IPS-NIHi11 (cell line): ENCODE data around the gene SYNM.
"Not testable (repeated sequence)": the region's sequence is repeated elsewhere in the genome, so short reads cannot be mapped to it uniquely, and the experiment has no call there.

Experiments used
- DNase-seq: peaks from one replicate; pipeline ENCODE4 v3.0.0; 2012; ENCODE audit warnings: mixed read lengths, low spot score

Gene SYNM

DNA sequence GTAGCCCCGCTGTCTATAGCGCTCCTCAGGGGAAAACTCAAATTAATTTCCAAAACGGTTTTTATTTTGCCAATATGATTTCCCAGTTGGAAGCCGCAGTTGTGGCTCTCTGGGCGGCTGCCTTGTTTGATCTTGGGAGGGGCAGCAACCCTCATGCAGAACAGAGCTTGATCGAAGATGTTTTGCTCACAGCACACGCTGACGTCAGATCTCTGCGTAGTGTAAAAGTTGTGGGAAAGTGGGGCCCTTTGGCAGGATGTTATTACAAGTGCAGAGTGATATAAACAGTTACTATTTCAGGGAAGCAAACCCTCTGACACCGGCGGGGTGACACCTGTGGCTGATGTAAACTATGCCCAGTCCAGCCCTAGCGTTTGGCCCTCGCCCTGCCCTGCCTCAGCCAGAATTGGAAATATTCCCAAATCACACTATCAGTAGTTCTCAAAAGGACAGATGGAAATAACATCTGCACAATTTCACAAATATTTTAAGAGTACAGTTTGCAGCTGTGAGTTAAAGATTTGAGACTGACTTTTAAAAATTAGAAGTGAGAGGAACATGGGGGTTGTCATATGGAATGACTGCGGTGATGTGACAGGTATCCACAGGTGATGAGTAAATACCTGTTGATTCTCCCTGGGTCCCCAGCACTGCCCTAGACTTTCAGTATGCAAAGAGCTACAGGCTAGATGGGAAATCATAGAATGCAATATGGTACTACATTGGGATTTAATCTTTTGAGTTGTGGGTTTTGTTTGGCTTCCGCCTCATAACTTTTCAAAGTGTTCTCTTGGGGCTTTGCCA is 1.7 kb downstream of the SYNM start:
- no peak for DNase-seq

DNA sequence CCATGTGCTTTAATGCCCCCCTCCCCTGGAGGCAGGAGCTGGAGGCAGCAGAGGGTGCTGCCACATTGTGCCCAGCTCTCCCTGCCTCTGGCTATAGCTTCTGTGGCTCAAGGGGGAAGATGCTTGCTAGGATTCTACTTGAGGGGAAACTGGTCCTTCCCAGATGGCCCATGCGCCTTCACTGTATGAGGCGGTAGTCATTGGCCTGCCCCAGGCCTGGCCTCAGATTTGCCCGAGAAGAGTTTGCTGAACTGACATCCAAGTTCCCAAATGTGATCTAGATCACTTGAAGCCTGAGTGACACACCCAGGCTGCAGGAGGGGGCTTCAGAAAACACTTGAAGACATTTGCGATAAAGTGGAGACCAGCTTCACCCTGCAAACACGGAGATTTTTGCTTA is 4.1 kb downstream of the SYNM start:
- no peak for DNase-seq

DNA sequence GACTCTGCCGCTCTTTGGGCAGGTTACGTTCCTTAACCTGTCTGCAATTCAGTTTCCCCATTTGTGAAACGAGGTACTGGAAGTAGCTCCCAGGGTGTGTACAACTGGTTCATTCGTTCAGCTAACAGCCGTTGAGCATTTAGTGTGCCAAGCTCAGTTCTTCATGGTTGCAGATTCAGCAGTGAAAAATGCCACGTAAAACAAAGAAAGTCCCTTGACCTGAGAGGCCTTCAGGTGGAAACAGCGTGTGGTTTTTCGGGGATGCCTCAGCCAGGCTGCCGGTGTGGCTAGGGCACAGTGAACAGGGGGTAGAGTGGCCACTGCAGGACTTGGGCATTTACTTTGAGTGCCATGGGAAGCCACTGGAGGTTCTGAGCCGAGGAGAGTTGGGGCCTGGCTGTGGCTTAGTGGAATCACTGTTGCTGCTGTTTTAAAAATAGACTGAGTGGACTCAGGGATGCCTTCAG is 4.7 kb downstream of the SYNM start:
- no peak for DNase-seq

DNA sequence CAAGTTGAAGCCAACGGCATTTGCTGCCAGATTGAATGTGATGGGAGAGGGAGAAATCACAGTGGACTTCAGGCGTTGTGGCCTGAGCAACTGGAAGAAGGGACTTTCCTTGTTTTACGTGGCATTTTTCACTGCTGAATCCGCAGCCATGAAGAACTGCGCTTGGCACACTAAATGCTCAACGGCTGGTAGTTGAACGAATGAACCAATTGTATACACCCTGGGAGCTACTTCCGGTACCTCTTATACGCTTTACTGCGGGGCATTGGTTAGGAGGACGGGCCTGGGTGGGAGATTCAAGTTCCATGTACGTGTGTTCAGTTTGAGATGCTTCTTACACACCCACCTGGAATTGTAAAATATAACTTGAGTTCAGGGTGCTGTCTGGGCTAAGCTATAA is 5.2 kb downstream of the SYNM start:
- no peak for DNase-seq

DNA sequence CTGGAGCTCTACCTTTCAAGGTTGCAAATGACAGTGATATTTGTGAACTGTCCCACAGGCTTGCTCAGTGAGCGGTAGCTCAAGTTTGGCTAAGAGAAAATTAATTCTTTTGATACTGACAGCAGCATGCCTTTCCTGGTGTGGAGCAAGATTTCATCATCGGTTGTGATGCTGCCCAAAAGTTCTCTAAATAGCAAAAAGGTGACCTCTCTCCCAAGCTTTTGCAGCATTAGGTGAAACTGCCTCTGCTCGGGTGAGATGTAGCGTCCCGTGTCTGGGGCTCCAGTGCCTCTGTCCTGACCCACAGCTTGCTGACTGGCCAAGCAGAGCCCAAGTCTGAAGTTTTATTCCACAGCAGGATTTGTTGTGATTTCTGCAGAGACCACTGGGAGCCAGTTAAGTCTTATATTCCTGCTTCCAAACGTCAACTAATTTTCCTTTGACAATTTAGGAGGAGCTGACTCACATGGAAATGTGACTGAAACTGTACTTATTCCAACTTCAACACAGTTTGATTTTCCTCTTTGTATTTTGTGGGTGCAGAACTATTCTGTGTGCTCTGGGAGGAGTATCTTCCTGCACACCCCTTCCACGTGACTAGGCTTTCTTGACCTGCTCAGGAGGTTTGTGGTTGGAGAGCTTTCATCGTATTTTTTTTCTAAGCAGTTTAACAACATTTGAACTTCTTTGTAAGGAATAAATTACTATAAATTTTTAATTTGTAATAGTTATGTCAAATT is 5.9 kb downstream of the SYNM start:
- no peak for DNase-seq

DNA sequence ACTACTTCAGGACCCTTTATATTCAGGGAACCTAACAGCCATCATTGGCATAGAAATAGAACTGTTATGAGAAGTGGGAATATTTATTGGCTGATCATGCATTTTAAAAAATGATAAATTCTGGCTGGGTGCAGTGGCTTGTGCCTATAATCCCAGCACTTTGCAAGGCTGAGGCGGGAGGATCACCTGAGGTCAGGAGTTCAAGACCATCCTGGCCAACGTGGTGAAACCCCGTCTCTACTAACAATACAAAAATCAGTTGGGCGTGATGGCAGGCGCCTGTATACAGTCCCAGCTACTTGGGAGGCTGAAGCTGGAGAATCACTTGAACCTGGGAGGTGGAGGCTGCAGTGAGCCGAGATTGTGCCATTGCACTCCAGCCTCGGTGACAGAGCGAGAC is 6.8 kb downstream of the SYNM start:
- not testable (repeated sequence) for DNase-seq

DNA sequence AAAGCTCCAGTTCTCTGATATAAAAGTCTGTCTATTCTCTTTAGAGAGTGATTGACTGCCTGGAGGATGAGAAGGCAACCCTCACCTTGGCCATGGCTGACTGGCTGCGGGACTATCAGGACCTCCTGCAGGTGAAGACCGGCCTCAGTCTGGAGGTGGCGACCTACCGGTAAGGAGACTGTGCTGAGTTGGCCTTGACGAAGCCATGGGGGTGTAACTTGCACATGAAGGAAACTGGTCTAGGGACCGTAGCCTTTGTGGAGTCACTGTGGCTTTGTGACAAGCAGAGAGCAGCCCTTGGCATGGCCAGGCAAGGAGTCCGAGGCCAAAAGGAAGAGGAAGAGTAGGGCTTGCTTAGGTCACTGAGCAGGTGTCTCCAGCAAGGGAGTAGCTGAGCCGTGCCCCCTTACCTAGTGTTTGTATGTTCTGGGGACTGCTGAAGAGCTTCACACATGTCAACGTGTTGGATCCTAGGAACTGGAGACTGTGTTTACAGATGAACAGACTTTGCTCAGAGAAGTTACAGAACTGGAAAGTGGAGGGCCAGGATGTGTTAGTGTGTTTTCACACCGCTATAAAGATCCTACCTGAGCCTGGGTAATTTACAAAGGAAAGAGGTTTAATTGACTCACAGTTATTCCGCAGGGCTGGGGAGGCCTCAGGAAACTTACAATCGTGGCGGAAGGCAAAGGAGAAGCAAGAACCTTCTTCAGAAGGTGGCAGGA is 8.8 kb downstream of the SYNM start:
- no peak for DNase-seq

DNA sequence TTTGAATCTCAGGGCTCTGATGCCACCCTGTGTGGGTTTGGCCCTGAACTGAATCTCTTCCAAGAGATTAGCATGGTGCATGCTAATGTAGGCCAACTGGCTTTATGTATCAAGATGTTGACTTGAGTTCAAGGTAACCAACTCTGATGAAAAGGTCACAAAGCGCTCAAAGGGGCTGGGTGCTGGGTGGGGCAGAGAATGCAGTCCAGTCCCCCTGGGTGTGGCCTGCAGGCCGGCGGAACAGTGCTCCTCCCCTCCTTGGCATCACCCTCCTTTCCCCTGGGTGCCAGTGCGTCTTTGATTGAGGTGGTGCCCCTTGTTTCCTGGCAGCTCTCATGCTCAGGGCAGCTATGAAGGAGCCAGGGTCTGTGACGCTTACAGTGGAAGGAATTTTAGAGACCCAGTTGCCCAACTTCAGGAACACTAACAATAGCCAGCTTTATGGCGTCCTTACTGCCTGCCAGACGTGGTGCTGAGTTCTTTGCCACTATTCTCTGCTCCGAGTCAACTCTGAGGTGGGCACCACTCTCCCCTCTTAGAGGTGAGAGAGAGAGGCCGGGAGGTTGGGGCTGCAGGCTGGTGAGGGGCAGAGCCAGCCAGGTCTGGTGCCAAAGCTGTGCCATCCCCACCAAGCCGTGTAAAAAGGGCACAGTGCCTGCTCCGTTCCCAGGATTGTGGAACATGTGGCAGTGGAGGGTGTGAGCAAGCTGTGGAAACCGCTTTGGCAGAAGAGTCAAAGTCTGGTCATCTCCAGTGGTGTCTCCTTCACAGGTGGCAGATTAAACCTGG is 9.8 kb downstream of the SYNM start:
- no peak for DNase-seq

DNA sequence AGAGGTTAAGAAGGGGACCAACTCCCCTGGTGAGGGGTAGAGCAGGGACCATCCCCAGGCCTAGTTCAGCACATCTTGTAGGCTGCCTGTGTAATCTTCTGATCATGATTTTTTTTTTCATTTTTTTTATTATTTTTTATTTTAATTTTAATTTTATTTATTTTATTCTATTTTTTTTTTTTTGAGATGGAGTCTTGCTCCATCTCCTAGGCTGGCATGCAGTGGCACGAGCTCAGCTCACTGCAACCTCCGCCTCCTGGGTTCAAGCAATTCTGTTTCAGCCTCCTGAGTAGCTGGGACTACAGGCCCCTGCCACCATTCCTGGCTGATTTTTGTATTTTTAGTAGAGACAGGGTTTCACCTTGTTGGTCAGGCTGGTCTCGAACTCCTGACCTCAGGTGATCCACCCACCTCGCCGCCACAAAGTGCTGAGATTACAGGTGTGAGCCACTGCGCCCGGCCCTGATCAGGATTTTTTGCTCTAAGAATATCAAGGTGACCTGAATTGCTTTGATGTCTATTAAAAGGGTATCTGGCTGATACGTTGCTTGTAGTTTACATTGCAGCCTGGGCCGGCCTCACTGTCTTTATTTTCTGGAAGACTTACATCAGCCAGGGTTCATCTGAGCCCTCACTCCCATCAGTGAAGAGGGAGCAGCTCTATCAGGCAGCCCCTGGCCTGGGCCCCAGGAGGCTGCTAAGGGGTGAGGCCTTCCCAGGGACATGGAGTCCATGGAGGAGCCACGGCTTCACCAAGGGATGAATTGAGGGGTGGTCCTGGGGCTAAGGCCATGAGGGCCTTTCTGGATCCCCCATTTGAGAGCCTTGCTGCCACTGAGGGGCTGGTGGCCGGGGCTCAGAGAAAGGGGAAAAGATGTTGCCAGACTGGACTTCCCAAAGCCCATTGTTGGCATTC is 10.7 kb downstream of the SYNM start:
- DNase-seq: no peak

DNA sequence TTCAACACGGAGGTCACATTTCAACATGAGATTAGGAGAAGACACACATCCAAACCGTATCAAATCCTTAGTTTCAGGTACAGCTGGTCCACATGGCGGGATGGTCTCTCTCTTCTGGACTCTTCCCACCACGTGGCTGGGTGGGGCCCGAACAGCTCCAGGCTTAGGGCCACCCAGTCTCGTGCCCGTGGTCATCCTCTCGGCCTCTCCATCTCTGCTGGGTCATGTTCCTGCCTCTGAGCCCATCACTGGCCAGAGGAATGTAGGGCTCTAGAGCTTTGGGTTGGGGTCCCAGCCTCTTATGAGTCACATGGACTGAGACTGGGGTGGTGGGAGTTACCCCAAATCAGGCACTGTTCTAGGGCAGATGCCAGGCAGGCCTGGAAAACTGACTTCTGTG is 12.2 kb downstream of the SYNM start:
- no peak for DNase-seq

DNA sequence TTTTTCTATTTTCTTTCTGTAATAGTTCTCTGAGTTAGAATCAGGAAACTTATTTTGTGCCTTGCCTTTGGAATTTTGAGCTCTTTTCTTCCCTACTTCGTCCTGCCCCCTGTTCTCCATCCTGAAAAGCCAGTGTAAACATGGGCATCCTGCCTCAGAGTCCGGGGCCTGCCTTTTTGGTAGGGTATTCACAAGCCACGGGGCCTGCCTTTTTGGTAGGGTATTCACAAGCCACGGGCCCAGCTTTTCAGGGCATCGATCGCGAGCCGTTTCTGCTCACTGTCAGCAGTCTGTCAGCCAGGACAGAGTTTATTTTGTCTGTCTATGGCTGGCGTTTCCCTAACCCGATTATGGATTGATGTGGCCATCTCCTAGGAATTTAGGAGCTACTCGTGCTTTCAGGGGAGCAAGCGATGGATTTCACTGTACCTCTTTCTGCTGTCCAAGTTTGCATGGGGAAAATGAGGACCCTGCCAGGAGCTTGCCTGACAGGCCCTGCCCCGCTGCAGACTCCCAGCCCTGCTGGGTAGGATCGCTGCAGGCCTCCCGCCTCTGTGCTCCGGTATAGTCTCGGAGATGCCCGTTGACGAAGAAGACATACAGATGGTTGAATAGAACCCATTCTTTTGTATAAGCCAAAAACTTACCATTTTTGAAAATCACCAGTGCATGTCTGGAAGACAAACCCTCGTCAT is 12.8 kb downstream of the SYNM start:
- no peak for DNase-seq

DNA sequence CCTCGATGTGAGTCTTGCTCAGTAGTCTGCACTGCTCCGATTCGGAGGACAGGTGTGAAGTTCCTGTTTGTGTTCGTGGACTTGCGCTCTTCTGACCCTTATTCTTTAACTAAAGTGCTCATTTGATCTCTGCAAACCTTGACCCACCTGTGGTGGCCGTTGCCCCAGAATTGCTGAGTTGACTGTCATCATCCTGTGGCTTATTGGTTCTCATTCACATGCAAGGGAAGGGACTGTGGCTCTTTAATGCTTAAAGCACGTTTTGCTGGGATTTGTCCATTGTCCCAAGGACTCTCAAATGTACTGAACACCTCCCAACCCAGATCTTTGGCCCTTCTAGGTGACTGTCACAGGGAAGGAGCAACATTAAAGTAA is 13.4 kb downstream of the SYNM start:
- no peak for DNase-seq

DNA sequence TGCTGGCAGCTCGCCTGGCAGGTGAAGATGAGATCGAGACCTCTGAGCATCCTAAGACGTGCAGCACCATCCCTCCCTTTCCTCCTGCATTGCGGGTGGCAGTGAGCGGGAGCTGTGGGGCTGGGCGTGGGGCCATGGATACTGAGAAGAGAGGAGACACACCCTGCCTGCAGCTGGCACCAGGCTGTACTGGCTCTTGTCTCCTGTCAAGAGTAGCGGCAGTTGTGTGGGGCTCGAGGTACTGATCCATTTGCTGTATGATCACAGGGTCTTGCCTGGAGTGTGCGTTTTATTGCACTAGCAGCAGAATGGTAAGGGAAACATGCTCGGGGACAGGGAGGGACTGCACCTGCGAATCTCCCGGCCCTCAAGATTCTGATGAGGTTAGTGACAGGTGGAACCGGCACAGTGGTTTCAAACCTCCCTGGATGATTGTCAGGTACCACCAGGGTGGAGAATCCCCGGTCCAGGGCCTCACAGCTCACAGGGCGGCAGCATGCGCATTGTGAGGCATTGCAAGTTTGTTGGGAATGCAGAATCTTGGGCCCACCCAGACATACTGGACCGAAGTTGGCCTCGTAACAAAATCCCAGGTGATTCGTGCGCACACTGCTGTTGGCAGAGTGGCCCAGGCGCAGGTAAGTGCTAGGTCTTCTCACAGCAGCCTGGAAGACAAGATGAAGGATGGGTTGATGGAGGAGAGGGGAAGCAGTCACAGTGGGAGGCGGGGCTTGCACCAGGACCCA is 14.1 kb downstream of the SYNM start:
- no peak for DNase-seq

DNA sequence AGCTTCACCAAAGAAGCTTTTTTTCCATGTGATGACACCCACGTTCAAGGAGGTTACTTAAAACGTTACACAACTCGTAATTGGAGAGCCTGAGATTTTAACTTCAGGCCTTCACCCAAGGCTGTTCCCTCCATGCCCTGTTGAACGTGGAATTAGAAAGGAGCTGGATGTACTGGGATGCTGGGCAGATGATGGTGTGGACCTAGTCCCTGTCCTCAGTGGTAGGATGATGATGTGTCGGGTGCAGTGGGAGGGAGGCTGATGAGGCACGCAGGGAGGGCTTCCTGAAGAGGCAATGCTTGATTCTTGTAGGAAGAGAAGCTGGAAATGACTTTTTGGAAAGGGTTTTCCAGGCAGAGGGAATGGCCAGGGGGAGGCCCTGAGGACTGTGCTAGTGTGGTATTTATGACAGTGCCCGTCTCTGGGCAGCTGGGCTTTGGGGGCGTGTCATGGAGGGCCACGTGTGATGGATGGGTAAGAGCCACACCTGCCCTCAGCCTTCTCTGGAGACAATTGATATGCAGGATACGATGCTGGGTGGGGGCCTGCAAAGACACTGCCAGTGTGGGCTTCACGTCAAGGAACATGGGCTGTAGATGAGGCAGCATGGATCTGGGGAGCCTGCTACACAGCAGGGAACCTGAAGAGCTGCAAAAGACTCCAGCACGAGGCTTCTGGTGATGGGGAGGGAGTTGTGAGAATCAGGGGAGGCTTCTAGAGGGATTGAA is 15.3 kb downstream of the SYNM start:
- DNase-seq: no peak

DNA sequence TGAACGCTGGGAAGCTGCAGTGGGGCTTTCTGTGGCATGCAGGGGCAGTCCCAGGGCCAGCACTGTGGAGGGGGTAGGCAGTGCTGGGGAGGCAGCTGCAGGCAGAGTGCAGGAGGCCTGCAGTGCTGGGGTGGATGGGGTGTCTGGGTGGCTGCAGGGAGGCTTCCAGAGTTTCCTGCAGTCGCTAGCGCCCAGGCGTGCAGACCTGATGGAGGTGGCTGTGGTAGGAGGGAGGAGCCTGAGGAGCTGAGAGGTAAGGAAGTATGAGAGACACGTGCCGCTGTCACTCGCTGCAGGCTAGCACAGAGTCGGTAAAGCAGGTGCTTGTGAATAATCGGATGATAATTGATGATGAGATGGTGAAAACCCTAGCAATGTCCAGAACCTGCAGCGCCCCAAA is 16.3 kb downstream of the SYNM start:
- DNase-seq: no peak

DNA sequence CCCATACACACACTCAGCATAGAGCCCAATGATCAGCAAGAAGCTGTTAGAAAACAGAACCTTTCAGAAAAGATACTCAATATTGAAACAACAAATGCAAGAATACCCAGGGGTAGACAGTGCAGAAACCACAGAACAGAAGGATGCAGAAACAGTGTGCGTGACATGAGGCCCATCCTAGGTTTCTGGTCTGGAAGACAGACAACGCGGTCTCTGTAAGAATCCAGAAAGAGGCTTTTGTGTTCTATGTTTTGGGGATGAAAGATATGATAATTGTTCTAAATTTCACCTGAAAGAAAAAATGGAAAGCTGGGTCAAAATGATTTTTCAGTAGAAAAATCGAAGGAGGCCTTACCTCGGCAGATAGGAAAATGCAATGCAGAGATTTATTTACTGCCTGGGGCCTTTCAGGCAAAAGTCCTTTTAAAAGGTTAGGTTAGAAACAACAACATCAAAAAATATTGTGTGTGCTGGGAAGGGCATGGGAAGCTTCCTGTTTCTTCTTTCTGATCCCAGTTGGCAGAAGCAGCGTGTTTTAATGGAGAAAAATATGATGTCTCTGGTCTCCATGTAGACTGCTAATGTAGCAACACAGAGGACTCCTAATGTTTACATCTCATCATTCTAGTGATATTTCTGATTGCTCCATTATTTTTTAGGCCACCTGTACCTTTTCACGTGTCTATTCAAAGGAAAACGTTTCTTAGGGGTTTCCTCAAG is 17.0 kb downstream of the SYNM start:
- no peak for DNase-seq

DNA sequence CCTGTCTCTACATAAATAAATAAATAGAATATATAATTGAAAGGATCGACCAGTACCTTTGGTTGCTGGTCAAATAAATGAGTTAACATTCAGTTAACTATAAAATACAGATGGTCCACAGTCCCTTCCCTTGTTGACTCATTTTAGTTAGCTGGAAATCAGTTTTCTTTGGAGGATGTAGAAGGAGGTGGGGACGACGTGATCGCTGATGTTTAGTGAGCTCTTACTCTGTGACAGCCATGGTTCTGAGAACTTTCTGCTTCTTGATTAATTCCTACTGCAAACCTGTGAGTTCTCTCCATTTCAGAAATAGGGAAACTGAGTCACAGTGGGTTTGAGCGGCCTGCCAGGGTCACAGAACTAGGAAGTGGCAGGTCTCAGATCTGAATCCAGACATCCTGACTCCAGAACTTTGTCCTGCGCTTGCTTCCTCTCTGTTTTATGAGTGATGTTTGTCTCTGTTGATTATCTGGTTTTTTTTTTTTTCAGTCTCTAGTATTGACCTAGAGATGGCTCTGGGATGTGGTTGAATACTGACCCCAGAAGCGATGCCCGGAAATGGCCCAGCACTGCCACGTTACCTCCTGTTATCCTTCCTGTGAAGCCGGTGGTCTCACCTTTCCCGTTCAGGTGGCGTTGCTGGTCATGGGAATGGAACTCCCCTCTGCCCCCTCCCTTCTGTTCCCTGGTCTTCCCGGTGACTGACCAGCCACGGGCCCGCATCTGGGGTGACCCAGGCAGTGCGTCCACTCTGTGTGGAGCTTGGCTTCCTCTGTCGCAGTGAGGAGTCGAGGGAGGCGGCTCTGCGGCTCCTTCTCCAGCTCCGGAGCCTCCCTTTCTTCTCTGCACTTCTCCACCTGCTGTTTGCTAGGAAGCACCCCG is 18.2 kb downstream of the SYNM start:
- DNase-seq: no peak
